HL-60/S4 treated with retinoic acid at 250 ng/mL for 4 days and 3 days (cell line): ENCODE data around the gene RADX.

Source experiments
- in situ Hi-C: fragments of 300-500 bp; cut with MboI; formaldehyde crosslinking; loops from 2 replicates; pipeline ENCODE4 v1.7.0; 2022; ENCODE audit warnings: low sequenced_read_pairs

RADX gene

GRCh38 chrX:106684207-106684606, 72.4 kb downstream of the RADX start:
- in situ Hi-C loops: no loop called here

GRCh38 chrX:106692425-106693065, 80.8 kb downstream of the RADX start:
- in situ Hi-C loops: no loop called here

GRCh38 chrX:106696502-106696901, 84.7 kb downstream of the RADX start:
- in situ Hi-C loops: no loop called here

GRCh38 chrX:106698693-106699092, 86.9 kb downstream of the RADX start:
- in situ Hi-C loops: no loop called here

GRCh38 chrX:106702636-106703035, 90.9 kb downstream of the RADX start:
- in situ Hi-C loops: no loop called here

GRCh38 chrX:106706466-106706865, 94.7 kb downstream of the RADX start:
- in situ Hi-C loops: no loop called here

- in situ Hi-C loops: no loop called here
Measured at GRCh38 chrX:106707771-106708454, 96.1 kb downstream of the RADX start.

GRCh38 chrX:106710771-106711170, 99.0 kb downstream of the RADX start:
- in situ Hi-C loops: no loop called here

- in situ Hi-C loops: no loop called here
Measured at GRCh38 chrX:106711375-106711774, 99.6 kb downstream of the RADX start.

- in situ Hi-C loops: no loop called here
Measured at GRCh38 chrX:106716004-106716403, 104.2 kb downstream of the RADX start.

GRCh38 chrX:106716463-106716862, 104.7 kb downstream of the RADX start:
- in situ Hi-C loops: no loop called here

- in situ Hi-C loops: no loop called here
Measured at GRCh38 chrX:106718709-106719108, 106.9 kb downstream of the RADX start.

GRCh38 chrX:106725931-106726330, 114.2 kb downstream of the RADX start:
- in situ Hi-C loops: no loop called here

- in situ Hi-C loops: no loop called here
Measured at GRCh38 chrX:106726485-106727437, 115.0 kb downstream of the RADX start, which contains the start of gene RNF128. Gene RNF128, plus strand, starts transcription at chrX:106726701. Its CDS starts 213 bp downstream, at chrX:106726914.

GRCh38 chrX:106728337-106728736, 116.6 kb downstream of the RADX start:
- in situ Hi-C loops: no loop called here
